ENCODE results near the gene GRIN2C.

The GRIN2C gene

GRCh38 chr17:74804683-74805082 is 55.0 kb downstream of the GRIN2C start:
- H3K4me3 ChIP-seq (ENCODE audit: extremely low read depth, insufficient read depth, low read length, poor library complexity, severe bottlenecking), result no peak overlapping the region
- peaks cover 6% of the 10 kb centered on the region for H3K4me1 ChIP-seq (ENCODE audit: control insufficient read depth, insufficient read depth, low read length, poor library complexity, severe bottlenecking)
- WGBS, 2 experiments (ENCODE audit: insufficient coverage in 2 of 2), result 84 to 90% methylated on average over 7 of the region's 7 CpGs
- H3K9me3 ChIP-seq (ENCODE audit: control insufficient read depth, low read length), result no peaks in the 10 kb centered on the region
- no peak overlapping the region for H3K27ac ChIP-seq (ENCODE audit: low read depth, low read length, severe bottlenecking)
- peaks cover 33% of the 10 kb centered on the region for H3K36me3 ChIP-seq (ENCODE audit: control insufficient read depth, insufficient read depth, low read length)

GRCh38 chr17:74803971-74804370 is 55.7 kb downstream of the GRIN2C start:
- 96 to 100% methylated on average over 4 of the region's 5 CpGs for WGBS, 2 experiments (ENCODE audit: insufficient coverage in 2 of 2)
- Histone ChIP-seq H3K9me3 (ENCODE audit: control insufficient read depth, low read length) (no peaks in the 10 kb centered on the region), H3K27ac (ENCODE audit: low read depth, low read length, severe bottlenecking) (no peak overlapping the region), H3K4me3 (ENCODE audit: extremely low read depth, insufficient read depth, low read length, poor library complexity, severe bottlenecking) (no peak overlapping the region), H3K4me1 (ENCODE audit: control insufficient read depth, insufficient read depth, low read length, poor library complexity, severe bottlenecking) (peaks cover 6% of the 10 kb centered on the region), H3K36me3 (ENCODE audit: control insufficient read depth, insufficient read depth, low read length) (peaks cover 38% of the 10 kb centered on the region)

- WGBS, 2 experiments (ENCODE audit: insufficient coverage in 2 of 2), result 93 to 97% methylated on average over 5 to 11 of the region's 12 CpGs
- Histone ChIP-seq H3K36me3 (ENCODE audit: control insufficient read depth, insufficient read depth, low read length) (peaks cover 40% of the 10 kb centered on the region), H3K27ac (ENCODE audit: low read depth, low read length, severe bottlenecking) (no peak overlapping the region)
Observed at GRCh38 chr17:74803388-74803930, 56.2 kb downstream of the GRIN2C start.

GRCh38 chr17:74801896-74802295 is 57.8 kb downstream of the GRIN2C start:
- H3K4me1 ChIP-seq (ENCODE audit: control insufficient read depth, insufficient read depth, low read length, poor library complexity, severe bottlenecking), result peaks cover 22% of the 10 kb centered on the region
- 83 to 86% methylated on average over 6 of the region's 8 CpGs for WGBS, 2 experiments (ENCODE audit: insufficient coverage in 2 of 2)
- no peak overlapping the region for H3K4me3 ChIP-seq (ENCODE audit: extremely low read depth, insufficient read depth, low read length, poor library complexity, severe bottlenecking)
- no peaks in the 10 kb centered on the region for H3K9me3 ChIP-seq (ENCODE audit: control insufficient read depth, low read length)
- H3K27ac ChIP-seq (ENCODE audit: low read depth, low read length, severe bottlenecking), result no peak overlapping the region
- H3K36me3 ChIP-seq (ENCODE audit: control insufficient read depth, insufficient read depth, low read length), result peaks cover 42% of the 10 kb centered on the region

More at GRCh38 chr17:74803388-74803930, 56.2 kb downstream of the GRIN2C start:
- Histone ChIP-seq H3K4me3 (ENCODE audit: extremely low read depth, insufficient read depth, low read length, poor library complexity, severe bottlenecking) (no peak overlapping the region), H3K9me3 (ENCODE audit: control insufficient read depth, low read length) (no peaks in the 10 kb centered on the region), H3K4me1 (ENCODE audit: control insufficient read depth, insufficient read depth, low read length, poor library complexity, severe bottlenecking) (peaks cover 6% of the 10 kb centered on the region)

- H3K36me3 ChIP-seq (ENCODE audit: control insufficient read depth, insufficient read depth, low read length), result peaks cover 55% of the 10 kb centered on the region
- H3K4me1 ChIP-seq (ENCODE audit: control insufficient read depth, insufficient read depth, low read length, poor library complexity, severe bottlenecking), result peaks cover 23% of the 10 kb centered on the region
- H3K27ac ChIP-seq (ENCODE audit: low read depth, low read length, severe bottlenecking), result no peak overlapping the region
- WGBS, 2 experiments (ENCODE audit: insufficient coverage in 2 of 2), result 84 to 98% methylated on average over 7 of the region's 7 CpGs
- no peak overlapping the region for H3K4me3 ChIP-seq (ENCODE audit: extremely low read depth, insufficient read depth, low read length, poor library complexity, severe bottlenecking)
- no peaks in the 10 kb centered on the region for H3K9me3 ChIP-seq (ENCODE audit: control insufficient read depth, low read length)
Observed at GRCh38 chr17:74800531-74800930, 59.2 kb downstream of the GRIN2C start.

GRCh38 chr17:74799097-74799496 is 60.6 kb downstream of the GRIN2C start:
- Histone ChIP-seq H3K27ac (ENCODE audit: low read depth, low read length, severe bottlenecking) (no peak overlapping the region), H3K4me3 (ENCODE audit: extremely low read depth, insufficient read depth, low read length, poor library complexity, severe bottlenecking) (no peak overlapping the region), H3K36me3 (ENCODE audit: control insufficient read depth, insufficient read depth, low read length) (peaks cover 62% of the 10 kb centered on the region), H3K9me3 (ENCODE audit: control insufficient read depth, low read length) (no peaks in the 10 kb centered on the region), H3K4me1 (ENCODE audit: control insufficient read depth, insufficient read depth, low read length, poor library complexity, severe bottlenecking) (peaks cover 23% of the 10 kb centered on the region)
- 94 to 97% methylated on average over 14 of the region's 14 CpGs for WGBS, 2 experiments (ENCODE audit: insufficient coverage in 2 of 2)

- Histone ChIP-seq H3K36me3 (ENCODE audit: control insufficient read depth, insufficient read depth, low read length) (peaks cover 70% of the 10 kb centered on the region), H3K9me3 (ENCODE audit: control insufficient read depth, low read length) (no peaks in the 10 kb centered on the region), H3K4me3 (ENCODE audit: extremely low read depth, insufficient read depth, low read length, poor library complexity, severe bottlenecking) (no peak overlapping the region), H3K27ac (ENCODE audit: low read depth, low read length, severe bottlenecking) (peak overlapping the region; percentile 10), H3K4me1 (ENCODE audit: control insufficient read depth, insufficient read depth, low read length, poor library complexity, severe bottlenecking) (peaks cover 23% of the 10 kb centered on the region)
- 93 to 95% methylated on average over 3 to 5 of the region's 8 CpGs for WGBS, 2 experiments (ENCODE audit: insufficient coverage in 2 of 2)
Observed at GRCh38 chr17:74798239-74798707, 61.4 kb downstream of the GRIN2C start.

GRCh38 chr17:74797824-74798223 is 61.9 kb downstream of the GRIN2C start:
- Histone ChIP-seq H3K27ac (ENCODE audit: low read depth, low read length, severe bottlenecking) (peak overlapping the region; percentile 10), H3K4me1 (ENCODE audit: control insufficient read depth, insufficient read depth, low read length, poor library complexity, severe bottlenecking) (peaks cover 23% of the 10 kb centered on the region), H3K36me3 (ENCODE audit: control insufficient read depth, insufficient read depth, low read length) (peaks cover 74% of the 10 kb centered on the region), H3K9me3 (ENCODE audit: control insufficient read depth, low read length) (no peaks in the 10 kb centered on the region), H3K4me3 (ENCODE audit: extremely low read depth, insufficient read depth, low read length, poor library complexity, severe bottlenecking) (no peak overlapping the region)
- 98 to 100% methylated on average over 3 to 4 of the region's 4 CpGs for WGBS, 2 experiments (ENCODE audit: insufficient coverage in 2 of 2)

- H3K4me1 ChIP-seq (ENCODE audit: control insufficient read depth, insufficient read depth, low read length, poor library complexity, severe bottlenecking), result peaks cover 23% of the 10 kb centered on the region
- H3K27ac ChIP-seq (ENCODE audit: low read depth, low read length, severe bottlenecking), result no peak overlapping the region
- H3K9me3 ChIP-seq (ENCODE audit: control insufficient read depth, low read length), result no peaks in the 10 kb centered on the region
- WGBS, 2 experiments (ENCODE audit: insufficient coverage in 2 of 2), result 91 to 100% methylated on average over 5 to 6 of the region's 6 CpGs
- H3K36me3 ChIP-seq (ENCODE audit: control insufficient read depth, insufficient read depth, low read length), result peaks cover 74% of the 10 kb centered on the region
- no peak overlapping the region for H3K4me3 ChIP-seq (ENCODE audit: extremely low read depth, insufficient read depth, low read length, poor library complexity, severe bottlenecking)
Observed at GRCh38 chr17:74796866-74797265, 62.8 kb downstream of the GRIN2C start.

- Histone ChIP-seq H3K9me3 (ENCODE audit: control insufficient read depth, low read length) (no peaks in the 10 kb centered on the region), H3K4me3 (ENCODE audit: extremely low read depth, insufficient read depth, low read length, poor library complexity, severe bottlenecking) (no peak overlapping the region), H3K27ac (ENCODE audit: low read depth, low read length, severe bottlenecking) (no peak overlapping the region), H3K36me3 (ENCODE audit: control insufficient read depth, insufficient read depth, low read length) (peaks cover 75% of the 10 kb centered on the region), H3K4me1 (ENCODE audit: control insufficient read depth, insufficient read depth, low read length, poor library complexity, severe bottlenecking) (peaks cover 23% of the 10 kb centered on the region)
- 86 to 96% methylated on average over 3 of the region's 4 CpGs for WGBS, 2 experiments (ENCODE audit: insufficient coverage in 2 of 2)
Observed at GRCh38 chr17:74796211-74796610, 63.5 kb downstream of the GRIN2C start.

- no peaks in the 10 kb centered on the region for H3K9me3 ChIP-seq (ENCODE audit: control insufficient read depth, low read length)
- no peak overlapping the region for H3K4me3 ChIP-seq (ENCODE audit: extremely low read depth, insufficient read depth, low read length, poor library complexity, severe bottlenecking)
- H3K36me3 ChIP-seq (ENCODE audit: control insufficient read depth, insufficient read depth, low read length), result peaks cover 78% of the 10 kb centered on the region
- H3K27ac ChIP-seq (ENCODE audit: low read depth, low read length, severe bottlenecking), result no peak overlapping the region
- peaks cover 22% of the 10 kb centered on the region for H3K4me1 ChIP-seq (ENCODE audit: control insufficient read depth, insufficient read depth, low read length, poor library complexity, severe bottlenecking)
- 87 to 94% methylated on average over 14 to 18 of the region's 18 CpGs for WGBS, 2 experiments (ENCODE audit: insufficient coverage in 2 of 2)
Observed at GRCh38 chr17:74795327-74796020, 64.2 kb downstream of the GRIN2C start.
